Measurements from ENCODE around the gene MX1. TPM values are rescaled to one million over a fixed set of nuclear protein-coding genes. Genes with fewer than 3 reads are reported as not detected.
"Not testable (repeated sequence)": the region's sequence is repeated elsewhere in the genome, so short reads cannot be mapped to it uniquely, and the experiment has no call there.

MX1 gene
- total and polyA plus RNA-seq, 8 donors: 4.9 to 21.4 (median 11.2) TPM

- Histone ChIP-seq H3K4me3 (no peak overlapping the region), H3K36me3 (no peaks in the 10 kb centered on the region), H3K27me3 (no peaks in the 10 kb centered on the region), H3K27ac (no peak overlapping the region), H3K4me1 (no peaks in the 10 kb centered on the region), H3K9me3 (no peaks in the 10 kb centered on the region)
- 67 to 76% methylated on average over 5 of the region's 5 CpGs for WGBS, 2 donors
- no peak for FAIRE-seq
- TF ChIP-seq, protein P1, sequence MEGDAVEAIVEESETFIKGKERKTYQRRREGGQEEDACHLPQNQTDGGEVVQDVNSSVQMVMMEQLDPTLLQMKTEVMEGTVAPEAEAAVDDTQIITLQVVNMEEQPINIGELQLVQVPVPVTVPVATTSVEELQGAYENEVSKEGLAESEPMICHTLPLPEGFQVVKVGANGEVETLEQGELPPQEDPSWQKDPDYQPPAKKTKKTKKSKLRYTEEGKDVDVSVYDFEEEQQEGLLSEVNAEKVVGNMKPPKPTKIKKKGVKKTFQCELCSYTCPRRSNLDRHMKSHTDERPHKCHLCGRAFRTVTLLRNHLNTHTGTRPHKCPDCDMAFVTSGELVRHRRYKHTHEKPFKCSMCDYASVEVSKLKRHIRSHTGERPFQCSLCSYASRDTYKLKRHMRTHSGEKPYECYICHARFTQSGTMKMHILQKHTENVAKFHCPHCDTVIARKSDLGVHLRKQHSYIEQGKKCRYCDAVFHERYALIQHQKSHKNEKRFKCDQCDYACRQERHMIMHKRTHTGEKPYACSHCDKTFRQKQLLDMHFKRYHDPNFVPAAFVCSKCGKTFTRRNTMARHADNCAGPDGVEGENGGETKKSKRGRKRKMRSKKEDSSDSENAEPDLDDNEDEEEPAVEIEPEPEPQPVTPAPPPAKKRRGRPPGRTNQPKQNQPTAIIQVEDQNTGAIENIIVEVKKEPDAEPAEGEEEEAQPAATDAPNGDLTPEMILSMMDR (IDR thresholded peaks at IDR 0.05): no peak
- no peak for DNase-seq
- peak in 1 of 4 donors; percentile 11 for ATAC-seq
- intact Hi-C loops (cut with DNase I): no loop called here
These were observed 15.1 kb upstream of the MX1 start for GRCh38 chr21:41410767-41411448.

GRCh38 chr21:41411449-41412089 is 14.5 kb upstream of the MX1 start:
- H3K4me3 ChIP-seq: no peak overlapping the region
- H3K36me3 ChIP-seq: no peaks in the 10 kb centered on the region
- intact Hi-C loops (cut with DNase I): no loop called here
- WGBS, 2 donors: 57 to 65% methylated on average over 5 of the region's 5 CpGs
- no peak overlapping the region for H3K27ac ChIP-seq
- TF ChIP-seq, protein P1 (IDR thresholded peaks at IDR 0.05): no peak
- DNase-seq: peak in 4 of 6 donors; percentile 32 to 73 (median 58)
- peak; percentile 70 to 86 (median 76) for ATAC-seq
- H3K4me1 ChIP-seq: no peaks in the 10 kb centered on the region
- no peak for FAIRE-seq
- no peaks in the 10 kb centered on the region for H3K27me3 ChIP-seq
- H3K9me3 ChIP-seq: no peaks in the 10 kb centered on the region

GRCh38 chr21:41417505-41417904 is 8.5 kb upstream of the MX1 start:
- H3K9me3 ChIP-seq; FAIRE-seq; DNase-seq; H3K36me3 ChIP-seq; H3K4me1 ChIP-seq; intact Hi-C loops (cut with DNase I); H3K27ac ChIP-seq; H3K27me3 ChIP-seq; H3K4me3 ChIP-seq; ATAC-seq: not testable (repeated sequence)
- WGBS, 2 donors: 92 to 97% methylated on average over 2 of the region's 2 CpGs

- WGBS, 2 donors: 92 to 97% methylated on average over 6 of the region's 6 CpGs
- TF ChIP-seq, protein P1 (IDR thresholded peaks at IDR 0.05): no peak
- Histone ChIP-seq H3K4me1 (no peaks in the 10 kb centered on the region), H3K27ac (no peak overlapping the region), H3K4me3 (no peak overlapping the region), H3K9me3 (no peaks in the 10 kb centered on the region), H3K27me3 (no peaks in the 10 kb centered on the region), H3K36me3 (no peaks in the 10 kb centered on the region)
- ATAC-seq (no peak), FAIRE-seq (no peak), DNase-seq (no peak)
- intact Hi-C loops (cut with DNase I): no loop called here
These were observed 7.6 kb upstream of the MX1 start for GRCh38 chr21:41418393-41418792.

DNA sequence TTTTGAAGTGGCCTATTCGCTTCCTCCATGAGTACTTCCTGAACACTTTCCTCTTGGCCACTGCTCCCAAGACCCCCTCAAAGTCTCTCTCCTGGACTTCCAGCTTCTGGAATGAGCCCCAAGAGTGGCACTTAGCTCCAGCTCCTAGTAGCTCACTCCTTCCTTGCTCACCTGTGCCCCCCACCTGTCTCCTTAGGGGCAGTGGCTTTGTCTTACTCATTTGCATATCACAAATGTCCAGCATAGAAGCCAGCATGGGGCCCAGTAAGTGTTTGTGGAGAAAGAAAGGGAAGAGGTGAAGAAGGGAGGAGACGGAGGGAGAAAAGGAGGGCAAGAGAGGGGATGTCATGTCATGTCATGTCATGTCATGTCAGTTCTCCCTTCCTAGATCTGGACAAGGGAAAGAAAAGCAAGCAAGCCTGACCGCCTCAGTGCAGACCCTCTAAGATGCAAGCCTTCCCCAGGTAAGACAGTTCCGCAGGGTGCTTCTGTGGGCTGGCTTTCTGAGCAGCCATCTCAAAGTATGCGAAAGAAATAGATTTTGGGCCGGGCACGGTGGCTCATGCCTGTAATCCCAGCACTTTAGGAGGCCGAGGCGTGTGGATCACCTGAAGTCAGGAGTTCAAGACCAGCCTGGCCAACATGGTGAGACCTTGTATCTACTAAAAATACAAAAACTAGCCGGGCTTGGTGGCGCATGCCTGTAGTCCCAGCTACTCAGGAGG is 6.9 kb upstream of the MX1 start:
- intact Hi-C loops (cut with DNase I): no loop called here
- no peaks in the 10 kb centered on the region for H3K27me3 ChIP-seq
- 93 to 94% methylated on average over 11 of the region's 11 CpGs for WGBS, 2 donors
- H3K4me3 ChIP-seq: no peak overlapping the region
- no peaks in the 10 kb centered on the region for H3K36me3 ChIP-seq
- peak overlapping the region in 2 of 4 donors; percentile 94 to 95 for H3K27ac ChIP-seq
- DNase-seq (no peak), ATAC-seq (no peak), FAIRE-seq (no peak)
- no peaks in the 10 kb centered on the region for H3K4me1 ChIP-seq
- TF ChIP-seq, protein P1 (IDR thresholded peaks at IDR 0.05): no peak
- H3K9me3 ChIP-seq: no peaks in the 10 kb centered on the region
